GM19240 (cell line): ENCODE measurements around the gene ATOX1.
"Not testable (repeated sequence)": the region's sequence is repeated elsewhere in the genome, so short reads cannot be mapped to it uniquely, and the experiment has no call there.

Experiments
- DNase-seq: peaks from one replicate; pipeline ENCODE4 v3.0.0; 2011; ENCODE audit warnings: low spot score; ENCODE audit not compliant: insufficient read length

Gene ATOX1

DNA sequence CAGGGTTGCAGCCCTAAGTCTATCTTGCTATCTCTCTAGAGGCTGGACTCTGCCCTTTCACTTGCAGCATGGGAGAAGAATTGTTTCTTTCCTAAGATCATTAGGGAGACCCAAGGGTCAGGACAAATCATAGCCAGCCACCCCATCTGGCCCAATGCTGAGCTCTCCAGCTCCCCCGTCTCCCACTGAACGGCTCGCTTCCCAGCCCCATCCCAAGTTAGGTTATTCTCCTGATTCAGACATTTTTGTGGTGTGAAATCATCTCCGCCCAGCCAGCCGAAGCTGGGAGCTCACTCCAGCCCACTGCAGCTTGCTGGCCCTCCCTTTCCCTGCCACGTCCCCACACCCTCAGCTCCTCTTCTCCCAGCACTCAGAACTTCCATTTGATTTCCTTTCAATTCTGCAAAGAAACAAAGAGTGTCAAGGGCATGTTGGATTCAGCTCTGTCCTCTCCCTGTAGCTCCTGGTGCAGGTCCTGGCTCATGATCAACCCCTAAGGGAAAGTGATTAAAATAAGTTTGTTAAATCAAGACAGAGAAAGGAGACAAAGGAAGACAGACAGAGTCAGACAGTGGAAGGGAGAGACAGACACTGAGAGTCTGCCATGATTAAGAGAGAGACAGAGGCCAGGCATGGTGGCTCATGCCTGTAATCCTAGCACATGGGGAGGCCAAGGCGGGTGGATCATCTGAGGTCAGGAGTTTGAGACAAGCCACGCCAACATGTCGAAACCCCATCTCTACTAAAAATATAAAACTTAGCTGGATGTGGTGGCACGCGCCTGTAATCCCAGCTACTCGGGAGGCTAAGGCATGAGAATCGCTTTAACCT lies 59.1 kb downstream of the ATOX1 start:
- no peak for DNase-seq

DNA sequence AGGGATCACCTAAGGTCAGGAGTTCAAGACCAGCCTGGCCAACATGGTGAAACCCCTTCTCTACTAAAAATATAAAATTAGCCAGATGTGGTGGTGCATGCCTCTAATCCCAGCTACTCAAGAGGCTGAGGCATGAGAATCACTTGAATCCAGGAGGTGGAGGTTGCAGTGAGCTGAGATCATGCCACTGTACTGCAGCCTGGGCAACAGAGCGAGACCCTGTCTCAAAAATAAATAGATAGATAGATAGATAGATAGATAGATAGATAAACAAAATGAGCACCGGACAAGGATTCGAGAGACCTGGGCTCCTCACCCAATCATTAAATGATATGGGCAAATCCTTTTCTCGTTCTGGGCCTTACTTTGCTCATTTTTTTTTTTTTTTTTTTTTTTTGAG lies 60.4 kb downstream of the ATOX1 start:
- not testable (repeated sequence) for DNase-seq

DNA sequence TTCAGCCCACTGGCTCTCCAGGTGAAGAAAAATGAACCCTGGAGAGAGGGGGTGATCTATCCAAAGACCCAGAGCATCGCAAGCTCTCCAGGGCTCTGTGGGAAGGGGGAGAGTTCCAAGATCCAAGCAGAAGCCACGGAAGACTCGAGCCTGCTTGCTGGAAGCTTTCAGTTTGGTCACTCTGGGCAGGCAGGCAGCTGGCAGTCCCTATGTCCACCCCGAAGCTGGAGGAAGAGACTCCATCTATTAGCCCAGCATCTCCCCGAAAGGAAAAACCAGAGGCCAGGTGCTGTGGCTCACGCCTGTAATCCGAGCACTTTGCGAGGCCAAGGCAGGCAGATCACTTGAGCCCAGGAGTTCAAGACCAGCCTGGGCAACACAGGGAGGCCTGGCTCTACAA lies 61.0 kb downstream of the ATOX1 start:
- DNase-seq, result no peak

DNA sequence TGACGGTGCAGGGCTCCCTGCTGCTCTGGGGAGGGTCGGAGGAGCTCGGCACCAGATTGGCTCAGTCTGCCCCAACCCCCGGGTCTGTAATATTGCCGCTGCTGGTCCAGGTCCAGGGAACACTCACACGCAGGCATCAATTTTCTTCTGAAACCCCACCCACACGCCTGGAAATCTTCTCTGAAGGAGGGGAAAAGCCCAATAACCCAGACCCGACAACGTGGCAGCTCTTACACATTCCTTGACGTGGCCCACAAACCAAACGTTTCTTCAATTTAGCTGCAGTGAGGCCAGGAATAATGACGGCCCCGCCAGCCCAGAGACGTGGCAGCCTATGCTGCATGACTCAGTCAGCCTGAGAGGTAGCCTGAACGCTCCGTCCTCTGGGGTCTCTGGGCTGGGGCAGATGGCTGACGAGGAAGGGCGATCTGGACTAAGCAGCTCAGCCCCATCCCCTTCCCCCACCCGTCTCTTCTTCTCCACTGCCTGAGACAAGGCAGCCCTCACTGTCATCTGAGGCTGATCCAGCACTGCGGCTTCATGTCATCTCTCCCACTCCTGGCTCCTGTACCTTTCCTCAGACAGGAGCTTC lies 61.9 kb downstream of the ATOX1 start:
- DNase-seq, result no peak

GRCh38 chr5:151695464-151695863 lies 63.0 kb downstream of the ATOX1 start:
- DNase-seq, result no peak

DNA sequence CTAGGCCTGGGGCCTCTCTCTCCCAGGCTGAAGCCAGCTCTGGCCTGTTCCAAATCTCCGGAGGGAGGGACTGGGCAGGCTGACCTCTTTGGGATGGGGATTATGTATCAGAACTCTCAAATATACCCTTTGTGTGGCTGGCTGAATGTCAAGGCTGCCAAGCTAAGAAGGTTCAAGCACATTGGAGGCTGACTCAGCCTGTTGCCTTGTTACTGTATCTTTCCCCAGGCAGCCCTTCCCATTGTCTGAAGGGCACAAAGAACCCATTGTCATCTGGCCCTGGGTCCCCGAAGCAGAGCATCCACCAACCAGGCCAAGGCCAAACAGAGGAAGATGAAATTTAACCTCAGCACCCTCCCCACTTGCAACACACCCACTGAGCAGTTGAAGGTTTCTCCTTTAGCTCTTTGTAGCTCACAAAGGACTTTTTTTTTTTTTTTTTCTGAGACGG lies 64.4 kb downstream of the ATOX1 start:
- DNase-seq, result no peak
